Measurements from ENCODE around the gene TNS4. TPM values are rescaled to one million over a fixed set of nuclear protein-coding genes. Genes with fewer than 3 reads are reported as not detected.

Gene TNS4
- total RNA-seq, 2 experiments from 2014 or later, result 7.3 to 7.6 TPM

GRCh38 chr17:40480501-40481003 lies 20.9 kb downstream of the TNS4 start:
- peaks cover 52% of the 10 kb centered on the region for H3K4me1 Mint-ChIP-seq
- peak overlapping the region; percentile 75 for H3K4me3 Mint-ChIP-seq
- H3K36me3 Mint-ChIP-seq, result peaks cover 7% of the 10 kb centered on the region
- H3K27me3 Mint-ChIP-seq, result no peaks in the 10 kb centered on the region
- no peaks in the 10 kb centered on the region for H3K9me3 Mint-ChIP-seq
- peak; percentile 90 for DNase-seq
- peak overlapping the region; percentile 96 for H3K27ac Mint-ChIP-seq

- Mint-ChIP-seq H3K36me3 (peaks cover 7% of the 10 kb centered on the region), H3K4me1 (peaks cover 52% of the 10 kb centered on the region), H3K9me3 (no peaks in the 10 kb centered on the region), H3K4me3 (peak overlapping the region; percentile 75), H3K27ac (peak overlapping the region; percentile 96), H3K27me3 (no peaks in the 10 kb centered on the region)
- no peak for DNase-seq
These were observed 21.5 kb downstream of the TNS4 start for GRCh38 chr17:40479754-40480480.

- Mint-ChIP-seq H3K9me3 (no peaks in the 10 kb centered on the region), H3K4me1 (peaks cover 44% of the 10 kb centered on the region), H3K27ac (no peak overlapping the region), H3K27me3 (no peaks in the 10 kb centered on the region), H3K4me3 (no peak overlapping the region), H3K36me3 (peaks cover 7% of the 10 kb centered on the region)
- no peak for DNase-seq
These were observed 22.9 kb downstream of the TNS4 start for GRCh38 chr17:40478486-40478885.

GRCh38 chr17:40477796-40478195 lies 23.6 kb downstream of the TNS4 start:
- peaks cover 7% of the 10 kb centered on the region for H3K36me3 Mint-ChIP-seq
- H3K4me3 Mint-ChIP-seq, result no peak overlapping the region
- no peaks in the 10 kb centered on the region for H3K27me3 Mint-ChIP-seq
- H3K4me1 Mint-ChIP-seq, result peaks cover 43% of the 10 kb centered on the region
- H3K27ac Mint-ChIP-seq, result no peak overlapping the region
- H3K9me3 Mint-ChIP-seq, result no peaks in the 10 kb centered on the region
- no peak for DNase-seq

GRCh38 chr17:40475234-40475908 lies 26.1 kb downstream of the TNS4 start:
- DNase-seq, result no peak
- Mint-ChIP-seq H3K4me3 (no peak overlapping the region), H3K27ac (no peak overlapping the region), H3K36me3 (peaks cover 7% of the 10 kb centered on the region), H3K4me1 (peaks cover 20% of the 10 kb centered on the region), H3K9me3 (no peaks in the 10 kb centered on the region), H3K27me3 (no peaks in the 10 kb centered on the region)

GRCh38 chr17:40474419-40475002 lies 26.9 kb downstream of the TNS4 start:
- Mint-ChIP-seq H3K4me3 (no peak overlapping the region), H3K36me3 (peaks cover 5% of the 10 kb centered on the region), H3K27ac (no peak overlapping the region), H3K27me3 (no peaks in the 10 kb centered on the region), H3K4me1 (peaks cover 14% of the 10 kb centered on the region), H3K9me3 (no peaks in the 10 kb centered on the region)
- DNase-seq, result no peak

- Mint-ChIP-seq H3K4me1 (peaks cover 11% of the 10 kb centered on the region), H3K36me3 (peaks cover 4% of the 10 kb centered on the region), H3K9me3 (no peaks in the 10 kb centered on the region), H3K27ac (no peak overlapping the region), H3K27me3 (no peaks in the 10 kb centered on the region), H3K4me3 (no peak overlapping the region)
- no peak for DNase-seq
These were observed 27.7 kb downstream of the TNS4 start for GRCh38 chr17:40473573-40474365.

GRCh38 chr17:40472733-40473452 lies 28.5 kb downstream of the TNS4 start:
- Mint-ChIP-seq H3K27ac (no peak overlapping the region), H3K4me3 (no peak overlapping the region), H3K27me3 (no peaks in the 10 kb centered on the region), H3K9me3 (no peaks in the 10 kb centered on the region), H3K4me1 (peaks cover 7% of the 10 kb centered on the region), H3K36me3 (peaks cover 4% of the 10 kb centered on the region)
- no peak for DNase-seq

GRCh38 chr17:40471846-40472732 lies 29.3 kb downstream of the TNS4 start:
- DNase-seq, result no peak
- H3K27ac Mint-ChIP-seq, result no peak overlapping the region
- H3K9me3 Mint-ChIP-seq, result no peaks in the 10 kb centered on the region
- H3K36me3 Mint-ChIP-seq, result no peaks in the 10 kb centered on the region
- H3K4me1 Mint-ChIP-seq, result peaks cover 6% of the 10 kb centered on the region
- no peaks in the 10 kb centered on the region for H3K27me3 Mint-ChIP-seq
- no peak overlapping the region for H3K4me3 Mint-ChIP-seq

- H3K4me1 Mint-ChIP-seq, result peaks cover 1% of the 10 kb centered on the region
- no peak for DNase-seq
- H3K27ac Mint-ChIP-seq, result no peak overlapping the region
These were observed 30.2 kb downstream of the TNS4 start for GRCh38 chr17:40470932-40471828.

GRCh38 chr17:40469805-40470675 lies 31.4 kb downstream of the TNS4 start:
- Mint-ChIP-seq H3K4me3 (no peak overlapping the region), H3K27me3 (peaks cover 4% of the 10 kb centered on the region), H3K9me3 (no peaks in the 10 kb centered on the region), H3K4me1 (no peaks in the 10 kb centered on the region), H3K27ac (no peak overlapping the region), H3K36me3 (no peaks in the 10 kb centered on the region)
- no peak for DNase-seq

More at GRCh38 chr17:40470932-40471828, 30.2 kb downstream of the TNS4 start:
- H3K27me3 Mint-ChIP-seq, result peaks cover 4% of the 10 kb centered on the region
- no peak overlapping the region for H3K4me3 Mint-ChIP-seq
- no peaks in the 10 kb centered on the region for H3K9me3 Mint-ChIP-seq
- no peaks in the 10 kb centered on the region for H3K36me3 Mint-ChIP-seq

- H3K4me3 Mint-ChIP-seq, result no peak overlapping the region
- H3K27ac Mint-ChIP-seq, result no peak overlapping the region
These were observed 32.9 kb downstream of the TNS4 start for GRCh38 chr17:40468560-40468959.

More at GRCh38 chr17:40468560-40468959, 32.9 kb downstream of the TNS4 start:
- Mint-ChIP-seq H3K4me1 (no peaks in the 10 kb centered on the region), H3K36me3 (no peaks in the 10 kb centered on the region), H3K9me3 (no peaks in the 10 kb centered on the region), H3K27me3 (peaks cover 4% of the 10 kb centered on the region)
- DNase-seq, result no peak

Data from activated naive CD8-positive, alpha-beta T cell treated with anti-CD3 and anti-CD28 coated beads for 36 hours (primary cell).